ENCODE measurements around the gene STRIP2.

DNA sequence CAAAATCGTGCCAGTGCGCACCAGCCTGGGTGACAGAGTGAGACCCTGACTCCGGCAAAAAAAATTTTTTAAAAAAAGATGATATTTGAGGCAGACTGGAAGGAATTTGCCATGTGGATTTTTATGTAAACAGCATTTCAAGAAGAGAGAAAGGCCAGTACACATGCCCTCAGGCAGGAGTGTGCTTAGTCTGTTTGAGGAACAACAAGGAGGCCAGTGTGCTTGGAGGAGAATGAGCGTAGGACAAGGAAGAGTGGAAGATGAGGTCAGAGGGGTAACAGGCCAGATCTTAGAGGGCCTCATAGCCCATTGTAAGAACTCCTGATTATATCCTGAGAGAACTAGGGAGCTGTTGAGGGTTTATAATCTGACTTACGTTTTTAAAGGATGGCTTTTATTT lies 17.2 kb upstream of the STRIP2 start:
- TF ChIP-seq EZH2 (IDR thresholded peaks at IDR 0.05; ENCODE audit: borderline replicate concordance, insufficient read depth, low read length, poor library complexity, severe bottlenecking) (no peak), SMC3 (conservative IDR thresholded peaks at IDR 0.05; ENCODE audit: poor library complexity) (no peak)
- TF ChIP-seq, protein P1, sequence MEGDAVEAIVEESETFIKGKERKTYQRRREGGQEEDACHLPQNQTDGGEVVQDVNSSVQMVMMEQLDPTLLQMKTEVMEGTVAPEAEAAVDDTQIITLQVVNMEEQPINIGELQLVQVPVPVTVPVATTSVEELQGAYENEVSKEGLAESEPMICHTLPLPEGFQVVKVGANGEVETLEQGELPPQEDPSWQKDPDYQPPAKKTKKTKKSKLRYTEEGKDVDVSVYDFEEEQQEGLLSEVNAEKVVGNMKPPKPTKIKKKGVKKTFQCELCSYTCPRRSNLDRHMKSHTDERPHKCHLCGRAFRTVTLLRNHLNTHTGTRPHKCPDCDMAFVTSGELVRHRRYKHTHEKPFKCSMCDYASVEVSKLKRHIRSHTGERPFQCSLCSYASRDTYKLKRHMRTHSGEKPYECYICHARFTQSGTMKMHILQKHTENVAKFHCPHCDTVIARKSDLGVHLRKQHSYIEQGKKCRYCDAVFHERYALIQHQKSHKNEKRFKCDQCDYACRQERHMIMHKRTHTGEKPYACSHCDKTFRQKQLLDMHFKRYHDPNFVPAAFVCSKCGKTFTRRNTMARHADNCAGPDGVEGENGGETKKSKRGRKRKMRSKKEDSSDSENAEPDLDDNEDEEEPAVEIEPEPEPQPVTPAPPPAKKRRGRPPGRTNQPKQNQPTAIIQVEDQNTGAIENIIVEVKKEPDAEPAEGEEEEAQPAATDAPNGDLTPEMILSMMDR (IDR thresholded peaks at IDR 0.05; ENCODE audit: poor library complexity, severe bottlenecking) = no peak

Measured in neural cell (in vitro differentiated cells).